ENCODE data around the gene MELK.

DNA sequence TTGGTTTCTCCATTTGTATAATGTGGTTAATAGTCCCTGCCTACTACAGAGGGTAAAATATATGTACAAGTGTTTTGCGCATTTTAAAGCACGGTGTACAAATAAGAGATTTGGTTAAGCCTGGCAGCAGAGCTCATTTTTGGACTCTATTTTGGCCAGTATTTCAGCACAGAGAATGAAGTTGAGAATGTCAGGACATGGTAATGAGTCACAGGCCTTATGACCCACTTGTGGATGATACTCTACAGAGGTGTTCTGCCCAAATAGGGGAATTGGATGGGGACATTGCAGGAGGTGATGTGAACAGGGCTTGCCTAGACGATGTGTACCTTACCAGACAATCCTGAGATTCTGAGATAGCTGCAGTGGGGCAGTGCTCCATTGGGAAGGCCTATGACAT lies 50.6 kb downstream of the MELK start:
- TF ChIP-seq, protein P1, sequence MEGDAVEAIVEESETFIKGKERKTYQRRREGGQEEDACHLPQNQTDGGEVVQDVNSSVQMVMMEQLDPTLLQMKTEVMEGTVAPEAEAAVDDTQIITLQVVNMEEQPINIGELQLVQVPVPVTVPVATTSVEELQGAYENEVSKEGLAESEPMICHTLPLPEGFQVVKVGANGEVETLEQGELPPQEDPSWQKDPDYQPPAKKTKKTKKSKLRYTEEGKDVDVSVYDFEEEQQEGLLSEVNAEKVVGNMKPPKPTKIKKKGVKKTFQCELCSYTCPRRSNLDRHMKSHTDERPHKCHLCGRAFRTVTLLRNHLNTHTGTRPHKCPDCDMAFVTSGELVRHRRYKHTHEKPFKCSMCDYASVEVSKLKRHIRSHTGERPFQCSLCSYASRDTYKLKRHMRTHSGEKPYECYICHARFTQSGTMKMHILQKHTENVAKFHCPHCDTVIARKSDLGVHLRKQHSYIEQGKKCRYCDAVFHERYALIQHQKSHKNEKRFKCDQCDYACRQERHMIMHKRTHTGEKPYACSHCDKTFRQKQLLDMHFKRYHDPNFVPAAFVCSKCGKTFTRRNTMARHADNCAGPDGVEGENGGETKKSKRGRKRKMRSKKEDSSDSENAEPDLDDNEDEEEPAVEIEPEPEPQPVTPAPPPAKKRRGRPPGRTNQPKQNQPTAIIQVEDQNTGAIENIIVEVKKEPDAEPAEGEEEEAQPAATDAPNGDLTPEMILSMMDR (IDR thresholded peaks at IDR 0.05) = no peak
- no peak for TF ChIP-seq POLR2A (IDR thresholded peaks at IDR 0.05)
